Muscle layer of duodenum (tissue), 2 donors: ENCODE data around the gene IGF2BP2.

Source experiments
- H3K27ac ChIP-seq: one replicate; pipeline ENCODE4 v1.7.0; 2013; ENCODE audit warnings: mild to moderate bottlenecking, low read length
- H3K27me3 ChIP-seq: one replicate; pipeline ENCODE4 v1.7.0; 2013; ENCODE audit warnings: low read depth, mild to moderate bottlenecking, control low read depth, low read length
- H3K36me3 ChIP-seq, 2 donors: one replicate each; pipeline ENCODE4 v1.7.0; 2013; ENCODE audit warnings: low read length in 2 of 2, control low read depth in 1 of 2, mild to moderate bottlenecking in 1 of 2; ENCODE audit not compliant: insufficient read depth in 2 of 2, control insufficient read depth in 1 of 2
- H3K4me1 ChIP-seq, 2 donors: one replicate each; pipeline ENCODE4 v1.7.0; 2013; ENCODE audit warnings: low read length in 2 of 2, mild to moderate bottlenecking in 2 of 2, control low read depth in 1 of 2, moderate library complexity in 1 of 2; ENCODE audit not compliant: insufficient read depth in 2 of 2, control insufficient read depth in 1 of 2
- H3K4me3 ChIP-seq, 2 donors: one replicate each; pipeline ENCODE4 v1.7.0; 2013; ENCODE audit warnings: low read length in 2 of 2, low read depth in 1 of 2, mild to moderate bottlenecking in 1 of 2
- H3K9me3 ChIP-seq, 2 donors: one replicate each; pipeline ENCODE4 v1.7.0; 2013; ENCODE audit warnings: low read length in 2 of 2, control low read depth in 1 of 2, mild to moderate bottlenecking in 1 of 2; ENCODE audit not compliant: control insufficient read depth in 1 of 2
- donor health status: healthy.

Gene IGF2BP2

DNA sequence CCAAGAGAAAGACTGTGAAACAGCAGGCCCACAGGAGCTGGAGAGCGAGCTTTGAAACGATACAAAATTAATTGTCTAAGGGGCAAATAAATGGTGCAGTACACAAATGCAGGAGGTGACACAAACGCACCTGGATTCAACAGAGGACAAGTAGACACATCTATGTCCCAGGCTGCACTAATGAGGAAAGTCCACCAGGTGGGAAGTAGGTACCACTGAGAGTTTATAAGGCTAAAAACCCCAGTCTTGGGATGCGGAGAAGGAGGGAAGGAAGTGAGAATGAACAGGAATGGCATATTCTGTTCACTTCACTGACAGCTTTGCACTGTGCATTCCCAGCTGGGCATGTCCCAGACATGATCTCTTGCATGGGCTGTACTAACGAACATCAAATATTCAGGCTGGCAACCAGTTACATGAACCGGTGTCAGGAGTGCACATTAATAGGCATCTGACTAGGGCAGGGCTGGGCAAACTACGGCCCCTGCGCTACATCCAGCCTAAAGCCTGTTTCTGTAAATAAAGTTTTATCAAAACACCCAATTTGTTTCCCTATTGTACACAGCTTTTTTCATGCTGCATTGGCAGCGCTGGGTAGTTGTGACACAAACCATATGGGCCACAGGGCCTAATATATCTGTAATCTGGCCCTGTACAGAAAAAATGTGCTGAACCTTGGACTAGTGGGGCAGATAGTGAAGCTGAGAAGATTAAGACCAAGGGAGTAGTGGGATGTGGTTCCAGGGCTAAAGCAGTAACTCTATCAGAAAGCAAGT is 107.0 kb downstream of the IGF2BP2 start:
- no peak overlapping the region for H3K4me3 ChIP-seq
- no peak overlapping the region for H3K27ac ChIP-seq
- no peaks in the 10 kb centered on the region for H3K9me3 ChIP-seq
- peaks cover 0 to 5% of the 10 kb centered on the region in 2 donors for H3K4me1 ChIP-seq
- H3K36me3 ChIP-seq, result no peaks in the 10 kb centered on the region
- H3K27me3 ChIP-seq, result no peaks in the 10 kb centered on the region

DNA sequence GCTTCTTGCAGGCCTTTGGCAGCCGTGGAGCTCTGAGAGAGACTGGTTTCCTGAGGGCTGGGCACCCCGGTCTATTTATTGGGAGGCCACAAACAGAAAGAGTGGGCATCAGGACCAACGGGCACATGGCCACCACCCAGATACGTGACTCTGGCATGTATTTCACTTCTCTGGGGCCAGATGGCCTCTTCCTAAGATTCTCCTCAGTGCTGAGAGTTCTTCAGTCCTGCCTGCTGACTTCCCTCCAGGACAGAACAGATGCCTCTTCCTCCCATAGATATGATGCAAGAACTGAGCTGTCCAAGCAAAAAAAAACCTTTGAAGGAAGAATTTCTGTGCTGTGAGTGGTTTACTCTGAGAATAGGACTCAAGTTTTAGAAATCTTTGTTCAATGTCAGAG is 107.7 kb downstream of the IGF2BP2 start:
- Histone ChIP-seq H3K36me3 (no peaks in the 10 kb centered on the region), H3K9me3 (no peaks in the 10 kb centered on the region), H3K4me3 (no peak overlapping the region), H3K27ac (no peak overlapping the region), H3K4me1 (peaks cover 0 to 5% of the 10 kb centered on the region in 2 donors), H3K27me3 (no peaks in the 10 kb centered on the region)

DNA sequence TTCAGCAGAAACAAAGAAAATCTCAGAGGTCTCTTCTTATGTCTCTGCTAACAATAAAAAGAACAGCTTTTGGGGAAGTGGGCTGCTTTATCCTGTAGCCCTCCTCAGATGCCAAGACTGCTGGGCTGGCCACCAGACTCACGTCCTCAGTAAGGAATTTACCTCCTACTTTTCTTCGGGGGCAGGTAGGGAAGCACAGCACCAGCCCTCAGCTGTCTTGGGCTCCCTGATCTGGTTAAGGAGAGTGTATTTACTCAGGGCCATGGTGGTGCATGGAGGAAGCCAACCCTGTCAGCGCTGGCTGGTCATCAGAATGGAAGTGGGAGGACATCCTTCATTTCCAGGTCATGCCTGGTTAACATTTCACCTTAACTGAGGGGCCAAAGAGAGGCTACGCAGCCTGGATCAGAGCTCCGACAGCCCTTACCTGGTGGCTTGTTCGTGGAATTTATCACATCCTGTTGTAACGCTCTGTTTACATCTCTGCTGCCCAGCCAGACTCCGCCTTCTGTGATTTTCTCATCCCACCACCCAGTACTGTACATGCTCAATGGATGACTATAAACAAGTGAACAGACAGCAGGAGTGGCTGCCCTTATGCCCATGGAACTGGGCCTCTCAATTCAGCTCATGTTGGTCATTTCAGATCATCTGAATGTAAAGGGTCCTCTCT is 108.3 kb downstream of the IGF2BP2 start:
- Histone ChIP-seq H3K27me3 (no peaks in the 10 kb centered on the region), H3K27ac (no peak overlapping the region), H3K9me3 (no peaks in the 10 kb centered on the region), H3K36me3 (no peaks in the 10 kb centered on the region), H3K4me3 (no peak overlapping the region), H3K4me1 (peaks cover 0 to 5% of the 10 kb centered on the region in 2 donors)

- Histone ChIP-seq H3K4me1 (peaks cover 0 to 5% of the 10 kb centered on the region in 2 donors), H3K4me3 (no peak overlapping the region), H3K27ac (no peak overlapping the region), H3K9me3 (no peaks in the 10 kb centered on the region), H3K36me3 (no peaks in the 10 kb centered on the region), H3K27me3 (no peaks in the 10 kb centered on the region)
Measured at GRCh38 chr3:185715091-185715490, 109.8 kb downstream of the IGF2BP2 start.

GRCh38 chr3:185714085-185714484 is 110.8 kb downstream of the IGF2BP2 start:
- Histone ChIP-seq H3K27me3 (no peaks in the 10 kb centered on the region), H3K4me1 (peaks cover 0 to 9% of the 10 kb centered on the region in 2 donors), H3K4me3 (no peak overlapping the region), H3K27ac (no peak overlapping the region), H3K36me3 (no peaks in the 10 kb centered on the region), H3K9me3 (no peaks in the 10 kb centered on the region)

GRCh38 chr3:185713015-185713414 is 111.8 kb downstream of the IGF2BP2 start:
- Histone ChIP-seq H3K27ac (no peak overlapping the region), H3K4me1 (peaks cover 0 to 9% of the 10 kb centered on the region in 2 donors), H3K36me3 (no peaks in the 10 kb centered on the region), H3K27me3 (no peaks in the 10 kb centered on the region), H3K9me3 (no peaks in the 10 kb centered on the region), H3K4me3 (no peak overlapping the region)

- Histone ChIP-seq H3K4me1 (peaks cover 0 to 5% of the 10 kb centered on the region in 2 donors), H3K27ac (no peak overlapping the region), H3K36me3 (no peaks in the 10 kb centered on the region), H3K4me3 (no peak overlapping the region), H3K9me3 (no peaks in the 10 kb centered on the region), H3K27me3 (no peaks in the 10 kb centered on the region)
Measured at GRCh38 chr3:185712337-185712736, 112.5 kb downstream of the IGF2BP2 start.

GRCh38 chr3:185711255-185711870 is 113.5 kb downstream of the IGF2BP2 start:
- H3K4me3 ChIP-seq, result no peak overlapping the region
- peaks cover 0 to 4% of the 10 kb centered on the region in 2 donors for H3K4me1 ChIP-seq
- H3K36me3 ChIP-seq, result no peaks in the 10 kb centered on the region
- H3K27me3 ChIP-seq, result no peaks in the 10 kb centered on the region
- no peaks in the 10 kb centered on the region for H3K9me3 ChIP-seq
- H3K27ac ChIP-seq, result no peak overlapping the region

DNA sequence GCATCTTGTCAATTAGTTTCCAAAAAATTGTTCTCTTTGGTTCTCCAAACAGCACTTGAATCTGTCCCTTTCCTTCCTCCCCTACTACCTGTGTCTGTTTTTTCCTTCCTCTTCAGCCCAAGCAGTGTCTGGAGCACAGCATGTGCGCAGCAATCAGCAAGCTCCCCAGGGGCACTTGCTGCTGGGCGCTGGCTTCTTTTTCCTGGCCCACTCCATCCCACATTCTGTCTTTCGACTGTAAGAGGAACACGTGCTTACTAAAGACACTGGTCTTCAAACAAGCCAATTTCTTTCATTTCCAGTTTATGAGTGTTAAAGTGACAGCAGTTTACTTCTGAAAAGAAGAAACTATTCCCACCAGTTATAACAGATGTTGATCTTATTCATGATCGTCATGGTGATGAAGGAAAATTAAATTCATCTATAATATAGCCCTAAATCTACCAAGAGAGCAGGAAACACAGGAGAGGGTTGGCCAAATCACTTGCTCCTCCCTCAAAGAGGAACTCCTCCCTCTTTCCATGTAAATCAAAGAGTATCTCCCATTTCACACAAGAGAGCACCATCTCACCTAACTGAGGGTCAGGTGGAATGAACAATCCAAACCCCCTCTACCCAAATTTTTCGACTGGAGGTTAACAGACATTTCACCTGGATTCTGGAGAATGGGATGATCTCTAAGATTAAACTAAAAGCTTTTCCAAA is 115.4 kb downstream of the IGF2BP2 start:
- Histone ChIP-seq H3K4me1 (peaks cover 0 to 4% of the 10 kb centered on the region in 2 donors), H3K9me3 (no peaks in the 10 kb centered on the region), H3K27ac (no peak overlapping the region), H3K36me3 (no peaks in the 10 kb centered on the region), H3K4me3 (no peak overlapping the region), H3K27me3 (no peaks in the 10 kb centered on the region)

DNA sequence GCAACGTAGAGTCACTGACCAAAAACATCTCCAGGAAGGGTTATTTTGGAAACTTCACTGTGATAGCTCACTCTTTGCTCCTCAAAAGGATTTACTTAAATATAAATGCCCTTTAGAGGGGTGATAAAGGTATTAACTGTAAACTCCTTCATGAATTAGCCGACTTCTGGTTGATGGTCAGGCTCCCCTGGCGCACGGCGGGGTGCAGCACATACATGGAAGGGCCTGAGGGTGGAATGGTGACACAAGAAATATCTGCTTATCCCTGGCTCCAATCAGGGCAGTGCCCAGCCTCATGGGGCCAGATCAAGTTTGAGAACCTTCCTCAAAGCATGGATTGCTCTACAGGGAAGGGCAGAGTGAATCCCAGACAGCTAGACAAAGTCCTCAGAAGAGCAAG is 116.5 kb downstream of the IGF2BP2 start:
- no peaks in the 10 kb centered on the region for H3K9me3 ChIP-seq
- H3K27me3 ChIP-seq, result no peaks in the 10 kb centered on the region
- H3K27ac ChIP-seq, result no peak overlapping the region
- H3K4me3 ChIP-seq, result no peak overlapping the region
- H3K36me3 ChIP-seq, result no peaks in the 10 kb centered on the region
- peaks cover 0 to 4% of the 10 kb centered on the region in 2 donors for H3K4me1 ChIP-seq

- Histone ChIP-seq H3K4me3 (no peak overlapping the region), H3K9me3 (no peaks in the 10 kb centered on the region), H3K27ac (no peak overlapping the region), H3K27me3 (no peaks in the 10 kb centered on the region), H3K36me3 (no peaks in the 10 kb centered on the region), H3K4me1 (peaks cover 0 to 4% of the 10 kb centered on the region in 2 donors)
Measured at GRCh38 chr3:185705498-185705897, 119.3 kb downstream of the IGF2BP2 start.
